Cardiac muscle cell (in vitro differentiated cells and primary cell): ENCODE data around the gene NXN. TPM values are rescaled to one million over a fixed set of nuclear protein-coding genes. Genes with fewer than 3 reads are reported as not detected.

Experiments
- DNase-seq, 2 donors: peaks; one replicate each; pipeline versions ENCODE4 v3.0.0 to v3.0.0-alpha.2; 2010 to 2017; ENCODE audit warnings: low read depth in 1 of 2, low spot score in 1 of 2
- H3K27ac ChIP-seq: fragments of 200-600 bp; sonication (generic); 2 replicates; pipeline ENCODE4 v1.5.1; 2016
- H3K27me3 ChIP-seq: fragments of 200-600 bp; sonication (generic); 2 replicates; pipeline ENCODE4 v1.6.0; 2016; ENCODE audit warnings: control low read depth
- H3K36me3 ChIP-seq: fragments of 200-600 bp; sonication (generic); 2 replicates; pipeline ENCODE4 v1.5.1; 2016; ENCODE audit warnings: control low read depth
- H3K4me1 ChIP-seq: fragments of 200-600 bp; sonication (generic); 2 replicates; pipeline ENCODE4 v1.8.1; 2017; ENCODE audit warnings: low read depth, mild to moderate bottlenecking, mixed run types
- H3K4me3 ChIP-seq: fragments of 200-600 bp; sonication (generic); 2 replicates; pipeline ENCODE4 v1.5.1; 2016; ENCODE audit warnings: mild to moderate bottlenecking
- H3K9me3 ChIP-seq: fragments of 200-600 bp; sonication (generic); 2 replicates; pipeline ENCODE4 v1.5.1; 2017; ENCODE audit warnings: low read depth, mild to moderate bottlenecking, control low read depth
- polyA plus RNA-seq: library from polyadenylated mRNA; unstranded; fragments of >200 nt; fragmentation: Nextera tagmentation; extraction: Ambion mirVana; gene quantifications from 2 replicates; pipeline ENCODE4 v1.2.1, GENCODE V29; 2016
- total RNA-seq: library from RNA; depleted of rRNA; stranded (reverse); fragments of >200 nt; gene quantifications from 2 replicates; pipeline ENCODE4 v1.2.3, GENCODE V29; 2016
- TF ChIP-seq, protein P1 (sequence below): IDR thresholded peaks from 2 replicates; pipeline ENCODE4 v1.5.1; 2012; ENCODE audit warnings: low read depth, mild to moderate bottlenecking, low read length

Gene NXN
- total and polyA plus RNA-seq, 2 experiments from 2014 or later, result 120 to 122 TPM

DNA sequence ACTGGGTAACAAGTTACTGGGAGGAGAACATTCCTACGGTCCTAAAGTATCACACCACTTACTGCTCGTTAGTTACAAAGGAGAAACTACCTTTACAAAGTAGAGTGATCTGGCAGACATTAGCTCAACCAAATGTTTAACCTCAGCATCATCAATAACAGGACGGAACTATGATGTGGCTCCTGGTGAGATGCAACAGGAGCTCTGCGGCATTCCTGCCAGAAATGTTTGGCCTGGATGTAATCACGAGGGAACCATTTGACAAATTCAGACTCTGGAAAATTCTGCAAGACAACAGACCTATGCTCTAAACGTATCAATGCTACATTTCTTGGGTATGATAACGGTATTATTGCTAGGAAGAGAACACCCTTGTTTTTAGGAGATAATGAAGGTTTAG, 117.0 kb downstream of the NXN start:
- TF ChIP-seq, protein P1, sequence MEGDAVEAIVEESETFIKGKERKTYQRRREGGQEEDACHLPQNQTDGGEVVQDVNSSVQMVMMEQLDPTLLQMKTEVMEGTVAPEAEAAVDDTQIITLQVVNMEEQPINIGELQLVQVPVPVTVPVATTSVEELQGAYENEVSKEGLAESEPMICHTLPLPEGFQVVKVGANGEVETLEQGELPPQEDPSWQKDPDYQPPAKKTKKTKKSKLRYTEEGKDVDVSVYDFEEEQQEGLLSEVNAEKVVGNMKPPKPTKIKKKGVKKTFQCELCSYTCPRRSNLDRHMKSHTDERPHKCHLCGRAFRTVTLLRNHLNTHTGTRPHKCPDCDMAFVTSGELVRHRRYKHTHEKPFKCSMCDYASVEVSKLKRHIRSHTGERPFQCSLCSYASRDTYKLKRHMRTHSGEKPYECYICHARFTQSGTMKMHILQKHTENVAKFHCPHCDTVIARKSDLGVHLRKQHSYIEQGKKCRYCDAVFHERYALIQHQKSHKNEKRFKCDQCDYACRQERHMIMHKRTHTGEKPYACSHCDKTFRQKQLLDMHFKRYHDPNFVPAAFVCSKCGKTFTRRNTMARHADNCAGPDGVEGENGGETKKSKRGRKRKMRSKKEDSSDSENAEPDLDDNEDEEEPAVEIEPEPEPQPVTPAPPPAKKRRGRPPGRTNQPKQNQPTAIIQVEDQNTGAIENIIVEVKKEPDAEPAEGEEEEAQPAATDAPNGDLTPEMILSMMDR, result no peak
- Histone ChIP-seq H3K36me3 (no peaks in the 10 kb centered on the region), H3K4me3 (no peak overlapping the region), H3K4me1 (peaks cover 6% of the 10 kb centered on the region), H3K27ac (no peak overlapping the region), H3K27me3 (no peaks in the 10 kb centered on the region), H3K9me3 (no peaks in the 10 kb centered on the region)
- no peak for DNase-seq

DNA sequence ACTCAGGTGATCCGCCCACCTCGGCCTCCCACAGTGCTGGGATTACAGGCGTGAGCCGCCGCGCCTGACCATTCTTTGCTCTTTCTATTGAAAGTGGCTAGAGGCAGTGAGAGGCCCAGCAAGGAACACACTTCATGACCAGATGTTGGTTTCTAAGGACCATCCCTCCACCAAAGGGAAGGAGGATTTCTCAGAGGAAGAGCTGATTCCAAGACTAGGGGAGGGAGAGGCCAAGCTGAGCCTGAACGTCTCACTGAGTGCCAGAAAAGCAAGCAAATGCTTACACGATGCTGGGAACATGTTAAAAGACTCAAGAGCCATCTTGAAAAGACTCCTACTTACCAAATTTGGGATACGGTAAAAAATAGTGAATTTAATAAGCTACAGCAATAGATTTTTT, 118.2 kb downstream of the NXN start:
- no peak for DNase-seq
- TF ChIP-seq, protein P1, result no peak
- Histone ChIP-seq H3K36me3 (no peaks in the 10 kb centered on the region), H3K4me1 (peaks cover 6% of the 10 kb centered on the region), H3K9me3 (no peaks in the 10 kb centered on the region), H3K27ac (no peak overlapping the region), H3K27me3 (no peaks in the 10 kb centered on the region), H3K4me3 (no peak overlapping the region)

DNA sequence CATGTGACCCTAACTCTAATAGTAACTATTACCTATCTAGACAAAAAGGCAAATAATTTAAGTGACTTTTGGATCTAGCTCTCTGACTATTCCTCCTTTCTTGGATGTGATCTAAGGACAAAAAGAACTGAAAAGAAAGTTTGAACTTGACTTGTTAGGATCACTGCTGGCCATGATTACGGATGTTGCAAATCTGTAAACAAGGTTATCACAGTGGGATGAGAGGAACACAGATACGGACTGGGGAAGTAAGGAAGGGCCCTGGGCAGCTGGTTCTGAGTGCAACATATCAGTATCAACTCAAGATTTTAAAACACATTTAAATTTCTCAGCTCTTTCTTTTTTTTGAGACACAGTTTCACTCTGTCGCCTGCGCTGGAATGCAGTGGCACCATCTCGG, 118.8 kb downstream of the NXN start:
- Histone ChIP-seq H3K36me3 (no peaks in the 10 kb centered on the region), H3K4me3 (no peak overlapping the region), H3K27ac (no peak overlapping the region), H3K9me3 (no peaks in the 10 kb centered on the region), H3K4me1 (peaks cover 6% of the 10 kb centered on the region), H3K27me3 (no peaks in the 10 kb centered on the region)
- no peak for DNase-seq
- TF ChIP-seq, protein P1, result no peak

DNA sequence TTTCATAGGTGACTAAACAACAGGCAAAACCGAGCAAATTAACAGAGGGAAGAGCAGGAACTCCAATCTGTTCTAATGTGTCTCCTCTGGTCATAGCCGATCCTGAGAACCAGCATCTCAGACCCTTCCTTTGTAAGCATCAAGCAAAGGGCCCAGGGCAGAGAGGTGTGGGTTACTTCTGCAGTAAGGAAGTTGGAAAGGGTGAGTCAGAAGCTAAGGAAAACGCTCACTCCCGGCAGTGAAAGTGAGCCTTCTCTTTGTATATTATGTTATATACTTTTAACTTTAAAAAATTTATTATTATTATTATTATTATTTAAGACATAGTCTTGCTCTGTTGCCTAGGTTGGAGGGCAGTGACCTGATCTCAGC, 119.8 kb downstream of the NXN start:
- no peaks in the 10 kb centered on the region for H3K27me3 ChIP-seq
- no peaks in the 10 kb centered on the region for H3K36me3 ChIP-seq
- TF ChIP-seq, protein P1, result no peak
- no peaks in the 10 kb centered on the region for H3K9me3 ChIP-seq
- no peak overlapping the region for H3K4me3 ChIP-seq
- no peak for DNase-seq
- peaks cover 6% of the 10 kb centered on the region for H3K4me1 ChIP-seq
- H3K27ac ChIP-seq, result no peak overlapping the region

DNA sequence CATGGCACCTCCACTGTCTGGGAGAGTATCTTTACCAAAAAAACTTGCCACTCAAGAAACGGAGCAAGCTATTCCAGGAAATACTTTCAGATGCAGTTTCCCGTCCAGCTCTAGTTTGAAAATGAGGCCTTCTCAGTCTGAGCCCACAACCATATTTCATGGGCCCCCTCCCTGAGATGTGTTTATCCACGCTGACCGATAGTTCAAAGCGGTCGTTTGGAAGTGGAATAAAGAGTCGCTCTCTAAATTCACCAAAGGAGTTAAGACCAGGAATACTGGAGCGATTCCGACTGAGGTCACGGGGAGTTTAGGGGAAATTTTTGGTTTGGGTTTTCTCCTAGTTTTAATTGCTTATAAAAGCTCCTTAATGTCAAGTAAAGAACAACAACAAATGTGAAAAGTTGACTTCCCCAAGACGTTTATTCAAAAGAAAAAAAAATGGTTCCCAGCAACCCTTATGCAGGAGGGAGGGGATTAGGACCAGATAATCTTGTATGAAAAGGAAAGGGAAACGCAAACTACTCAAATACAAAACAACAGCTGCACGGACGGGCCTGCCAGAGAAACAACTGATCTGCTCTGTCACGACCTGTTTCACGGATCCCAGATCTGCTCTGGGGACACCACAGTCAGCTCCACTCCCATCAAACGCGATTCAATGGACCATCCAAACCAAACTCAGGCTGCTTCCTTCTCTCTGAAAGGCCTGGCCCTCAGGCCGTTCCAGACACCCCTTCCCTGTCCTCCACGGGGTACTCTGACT, 120.3 kb downstream of the NXN start:
- DNase-seq, result no peak
- peaks cover 6% of the 10 kb centered on the region for H3K4me1 ChIP-seq
- H3K9me3 ChIP-seq, result no peaks in the 10 kb centered on the region
- TF ChIP-seq, protein P1, result no peak
- H3K36me3 ChIP-seq, result no peaks in the 10 kb centered on the region
- no peak overlapping the region for H3K4me3 ChIP-seq
- peak overlapping the region; percentile 9 for H3K27ac ChIP-seq
- H3K27me3 ChIP-seq, result no peaks in the 10 kb centered on the region
